Muscle layer of duodenum (tissue), 2 donors: ENCODE data around the gene NPS.

Experiments used
- H3K27ac ChIP-seq: one replicate; pipeline ENCODE4 v1.7.0; 2013; ENCODE audit warnings: mild to moderate bottlenecking, low read length
- H3K27me3 ChIP-seq: one replicate; pipeline ENCODE4 v1.7.0; 2013; ENCODE audit warnings: low read depth, mild to moderate bottlenecking, control low read depth, low read length
- H3K36me3 ChIP-seq, 2 donors: one replicate each; pipeline ENCODE4 v1.7.0; 2013; ENCODE audit warnings: low read length in 2 of 2, control low read depth in 1 of 2, mild to moderate bottlenecking in 1 of 2; ENCODE audit not compliant: insufficient read depth in 2 of 2, control insufficient read depth in 1 of 2
- H3K4me1 ChIP-seq, 2 donors: one replicate each; pipeline ENCODE4 v1.7.0; 2013; ENCODE audit warnings: low read length in 2 of 2, mild to moderate bottlenecking in 2 of 2, control low read depth in 1 of 2, moderate library complexity in 1 of 2; ENCODE audit not compliant: insufficient read depth in 2 of 2, control insufficient read depth in 1 of 2
- H3K4me3 ChIP-seq, 2 donors: one replicate each; pipeline ENCODE4 v1.7.0; 2013; ENCODE audit warnings: low read length in 2 of 2, low read depth in 1 of 2, mild to moderate bottlenecking in 1 of 2
- H3K9me3 ChIP-seq, 2 donors: one replicate each; pipeline ENCODE4 v1.7.0; 2013; ENCODE audit warnings: low read length in 2 of 2, control low read depth in 1 of 2, mild to moderate bottlenecking in 1 of 2; ENCODE audit not compliant: control insufficient read depth in 1 of 2
- donor health status: healthy.

The NPS gene

DNA sequence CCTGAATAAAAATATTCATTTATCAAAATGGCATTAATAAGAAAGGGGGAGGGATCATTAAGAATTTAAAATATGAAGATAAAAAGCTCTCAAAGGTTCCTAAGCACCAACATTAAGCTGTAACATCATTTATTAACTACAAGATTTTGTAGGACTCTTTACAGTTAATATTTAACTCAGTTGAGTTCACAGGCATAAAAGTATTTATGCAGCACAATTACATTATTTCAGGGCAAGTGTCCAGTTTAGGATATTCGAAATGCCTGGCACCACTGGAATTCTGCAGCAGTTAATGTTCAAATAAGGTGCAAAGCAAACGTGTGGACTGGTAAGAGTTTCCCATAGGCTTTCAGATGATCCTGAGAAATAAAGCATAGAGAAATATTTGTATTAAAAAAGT, 30.5 kb downstream of the NPS start:
- no peak overlapping the region for H3K27ac ChIP-seq
- H3K9me3 ChIP-seq, result no peaks in the 10 kb centered on the region
- no peaks in the 10 kb centered on the region for H3K36me3 ChIP-seq
- no peak overlapping the region for H3K4me3 ChIP-seq
- H3K27me3 ChIP-seq, result no peaks in the 10 kb centered on the region
- H3K4me1 ChIP-seq, result no peaks in the 10 kb centered on the region

DNA sequence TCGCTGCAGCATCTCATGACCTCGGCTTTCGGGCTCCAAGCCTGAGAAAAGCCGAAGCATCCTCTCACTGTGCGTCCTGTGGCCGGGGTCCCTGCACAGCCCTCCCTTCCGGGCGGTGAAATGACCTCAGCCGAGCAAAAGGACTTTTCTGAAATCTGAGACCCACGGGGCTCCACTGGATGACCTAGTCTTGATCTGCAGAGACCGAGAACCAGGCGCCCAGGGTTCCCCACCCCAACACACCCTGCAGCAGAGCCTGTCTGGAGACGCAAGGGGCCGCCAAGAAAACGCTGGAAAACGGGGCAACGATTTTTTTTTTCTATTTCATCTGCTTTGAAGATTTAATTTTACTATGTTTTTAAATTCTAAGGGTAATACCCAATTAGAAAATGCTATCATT, 31.7 kb downstream of the NPS start:
- no peak overlapping the region for H3K27ac ChIP-seq
- peaks cover 0 to under 1% of the 10 kb centered on the region in 2 donors for H3K9me3 ChIP-seq
- no peaks in the 10 kb centered on the region for H3K36me3 ChIP-seq
- H3K27me3 ChIP-seq, result no peaks in the 10 kb centered on the region
- no peaks in the 10 kb centered on the region for H3K4me1 ChIP-seq
- H3K4me3 ChIP-seq, result no peak overlapping the region

DNA sequence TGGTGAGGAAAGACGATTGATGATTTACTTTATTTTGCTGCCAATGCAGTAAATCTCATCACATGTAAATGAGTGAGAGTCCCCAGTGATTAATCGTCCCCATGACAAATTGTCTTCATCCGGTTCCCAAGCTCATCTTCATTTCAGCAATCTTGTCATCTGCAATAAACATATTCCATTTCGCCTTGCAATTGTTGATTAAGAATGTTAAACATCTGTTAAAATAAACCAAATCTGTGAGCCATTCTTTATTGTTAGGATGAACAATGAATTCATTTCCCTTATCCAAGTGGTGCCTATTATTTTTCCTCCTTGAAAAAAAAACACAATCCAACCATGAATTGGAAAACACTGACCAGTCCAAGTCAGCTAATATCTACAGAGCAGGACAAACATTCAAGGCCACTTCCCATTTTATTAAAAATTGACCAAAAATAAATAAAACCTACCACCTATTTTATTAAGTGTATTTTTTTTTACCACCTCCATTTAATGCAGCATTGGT, 36.5 kb downstream of the NPS start:
- H3K27ac ChIP-seq, result no peak overlapping the region
- H3K9me3 ChIP-seq, result peaks cover 0 to 6% of the 10 kb centered on the region in 2 donors
- no peak overlapping the region for H3K4me3 ChIP-seq
- H3K27me3 ChIP-seq, result no peaks in the 10 kb centered on the region
- no peaks in the 10 kb centered on the region for H3K36me3 ChIP-seq
- no peaks in the 10 kb centered on the region for H3K4me1 ChIP-seq

DNA sequence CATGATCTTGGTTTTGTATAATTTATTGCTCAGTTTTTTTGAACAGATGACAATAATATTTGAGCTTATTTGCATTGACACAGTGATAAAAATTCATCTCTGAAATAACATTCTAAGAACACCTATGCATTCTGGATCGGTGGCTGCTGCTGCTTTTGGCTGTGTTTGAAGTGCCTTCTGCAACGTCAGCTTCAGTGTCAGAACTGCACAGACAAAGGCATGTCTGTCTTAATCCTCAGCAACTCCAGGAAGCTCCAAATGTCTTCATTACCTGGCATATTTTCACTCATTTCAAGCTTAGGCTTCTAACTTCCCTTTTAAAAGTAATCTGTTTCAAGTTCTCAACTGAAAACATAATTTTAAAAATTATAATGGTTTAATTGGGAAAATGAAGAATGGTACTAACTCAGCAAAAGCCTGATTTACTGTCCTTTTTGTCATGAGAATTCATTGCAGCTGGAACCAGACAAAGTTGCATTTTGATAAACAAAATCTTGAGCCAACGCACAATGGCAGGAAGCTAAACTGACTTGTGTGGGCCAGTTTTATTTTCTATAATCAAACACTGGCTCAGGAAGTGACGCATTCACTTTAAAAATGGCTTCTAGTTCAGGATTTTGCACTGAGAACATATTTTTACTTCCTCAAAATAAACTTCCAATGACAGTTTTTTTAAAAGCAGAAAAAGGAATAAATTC, 38.7 kb downstream of the NPS start:
- Histone ChIP-seq H3K4me3 (no peak overlapping the region), H3K9me3 (peaks cover 0 to 6% of the 10 kb centered on the region in 2 donors), H3K27ac (no peak overlapping the region), H3K36me3 (no peaks in the 10 kb centered on the region), H3K4me1 (no peaks in the 10 kb centered on the region), H3K27me3 (no peaks in the 10 kb centered on the region)

DNA sequence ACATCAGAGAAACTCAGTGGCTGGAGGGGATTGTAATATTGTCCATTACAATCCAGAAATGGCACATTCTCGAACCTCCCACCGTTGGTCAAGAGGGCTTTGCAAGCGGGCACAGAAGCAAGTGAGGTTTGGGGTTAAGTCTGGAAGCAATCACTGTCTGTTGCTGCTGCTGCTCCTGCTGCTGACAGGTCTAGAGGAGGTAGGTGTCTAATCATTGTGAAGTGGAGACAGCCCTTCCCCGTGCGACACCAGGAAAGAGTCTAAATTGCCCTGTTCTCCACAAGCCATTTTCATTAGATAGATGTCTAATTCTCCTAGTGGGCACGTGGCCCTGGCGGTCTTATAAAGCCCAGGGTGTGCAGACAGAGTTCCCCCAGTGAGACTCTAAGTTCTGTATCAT, 43.5 kb downstream of the NPS start:
- Histone ChIP-seq H3K4me3 (no peak overlapping the region), H3K36me3 (no peaks in the 10 kb centered on the region), H3K9me3 (no peaks in the 10 kb centered on the region), H3K4me1 (no peaks in the 10 kb centered on the region), H3K27me3 (no peaks in the 10 kb centered on the region), H3K27ac (no peak overlapping the region)

DNA sequence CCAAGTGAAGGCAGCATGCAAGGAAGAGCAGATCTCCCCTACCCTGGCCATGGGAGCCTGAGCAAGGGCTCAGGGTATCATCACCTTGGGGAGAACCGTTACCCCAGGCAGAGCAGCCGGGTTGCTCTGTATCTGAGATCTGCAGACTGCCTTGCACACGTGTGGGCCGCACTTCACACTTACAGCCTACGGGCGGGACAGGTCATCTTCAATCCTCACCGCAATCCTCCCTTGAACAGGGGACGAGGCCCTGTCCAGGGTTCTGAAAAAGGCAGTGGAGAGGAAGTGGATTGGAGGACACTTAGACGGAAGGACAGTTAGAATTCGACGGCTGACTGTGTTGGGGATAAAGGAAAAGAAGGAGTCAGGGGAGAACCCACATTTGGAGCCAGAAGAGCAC, 51.4 kb downstream of the NPS start:
- no peaks in the 10 kb centered on the region for H3K9me3 ChIP-seq

More for the DNA sequence above, 51.4 kb downstream of the NPS start:
- Histone ChIP-seq H3K4me3 (no peak overlapping the region), H3K36me3 (no peaks in the 10 kb centered on the region), H3K27me3 (no peaks in the 10 kb centered on the region), H3K27ac (no peak overlapping the region), H3K4me1 (no peaks in the 10 kb centered on the region)
